Ovary (tissue), 9 donors: ENCODE results near the gene IL22RA2. TPM values are rescaled to one million over a fixed set of nuclear protein-coding genes. Genes with fewer than 3 reads are reported as not detected.
"Not testable (repeated sequence)": the region's sequence is repeated elsewhere in the genome, so short reads cannot be mapped to it uniquely, and the experiment has no call there.

Source experiments
- DNase-seq, 5 donors: peaks; one replicate each; pipeline ENCODE4 v3.0.0-alpha.2; 2019 to 2020
- H3K27ac ChIP-seq, 2 donors: fragments of 200-600 bp; one replicate each; pipeline versions ENCODE4 v1.5.1 to v1.8.0; 2019 to 2022
- H3K27me3 ChIP-seq: fragments of 200-600 bp; one replicate; pipeline ENCODE4 v1.8.0; 2022
- H3K36me3 ChIP-seq: fragments of 200-600 bp; sonication (generic); one replicate; pipeline ENCODE4 v1.5.1; 2019
- H3K4me1 ChIP-seq: one replicate; pipeline ENCODE4 v1.8.1; 2013; ENCODE audit warnings: mild to moderate bottlenecking, moderate library complexity; ENCODE audit not compliant: insufficient read depth
- H3K4me3 ChIP-seq: fragments of 200-600 bp; sonication (generic); one replicate; pipeline ENCODE4 v1.5.1; 2017
- H3K9me3 ChIP-seq, 2 donors: fragments of 200-600 bp in 1 of 2; sonication (generic) in 1 of 2; one replicate each; pipeline versions ENCODE4 v1.5.1 to v1.8.1; 2013 to 2019; ENCODE audit warnings: mild to moderate bottlenecking in 1 of 2, moderate library complexity in 1 of 2
- CTCF ChIP-seq, 3 donors: fragments of 450-650 bp in 2 of 3; fragments of 200-600 bp in 1 of 3; IDR thresholded peaks; one replicate each; pipeline versions ENCODE4 v1.5.1 to v1.8.0; 2016 to 2022; ENCODE audit warnings: antibody characterized with exemption in 3 of 3, mild to moderate bottlenecking in 1 of 3
- EP300 ChIP-seq: sonication (generic); formaldehyde crosslinking; IDR thresholded peaks from one replicate; pipeline ENCODE4 v1.6.1; 2017; ENCODE audit warnings: antibody characterized with exemption
- POLR2A ChIP-seq: fragments of 450-650 bp; IDR thresholded peaks from one replicate; pipeline ENCODE4 v1.6.1; 2017; ENCODE audit warnings: antibody characterized with exemption, mild to moderate bottlenecking, moderate library complexity
- WGBS, 3 donors: extraction: QIAGEN DNeasy Blood & Tissue Kit in 1 of 3; methylation state at CpG; one replicate each; pipeline versions ENCODE4 v1.1.5 to v1.1.7; 2013 to 2017; 5-methylcytosine and 5-hydroxymethylcytosine counted together
- intact Hi-C, 4 donors: fragments of 100-400 bp; cut with DNase I; formaldehyde crosslinking; loops; one replicate each; pipeline versions ENCODE4 v1.11.0 to v1.15.1; 2022 to 2023
- polyA plus RNA-seq, 2 donors: library from polyadenylated mRNA; stranded (reverse); fragments of 200-250 nt in 1 of 2; fragments of 350-450 nt in 1 of 2; fragmentation: Illumina TruSeq in 1 of 2; extraction: RNeasy Lipid Tissue Mini Kit (QIAGEN cat#74804) in 1 of 2; gene quantifications; one replicate each; pipeline ENCODE4 v1.2.3, GENCODE V29; 2013 to 2014
- total RNA-seq, 7 donors: library from RNA; depleted of rRNA in 2 of 7; stranded (reverse); fragments of >200 nt in 2 of 7; fragmentation: NEBNext Ultra II Directional in 3 of 7; extraction: Animal tissue kit (Norgen Biotek cat#: 25700) in 3 of 7; gene quantifications; one replicate each; pipeline versions ENCODE4 v1.1.0 to v1.2.4, GENCODE V29; 2016 to 2023
- donor health status: DM: no; HTN: no; CAD: no; lungs with moderate emphysema.
- donor health status: DM: no; HTN: no; CAD: no.
- donor health status: Bipolar disorder and iron deficiency.
- donor health status: DM: yes; HTN: yes; CAD: no.
- donor health status: DM: no; HTN: no; CAD: no.
- donor health status: DM: yes; HTN: yes; CAD: no.

IL22RA2 gene
- total and polyA plus RNA-seq, 9 donors: not detected

DNA sequence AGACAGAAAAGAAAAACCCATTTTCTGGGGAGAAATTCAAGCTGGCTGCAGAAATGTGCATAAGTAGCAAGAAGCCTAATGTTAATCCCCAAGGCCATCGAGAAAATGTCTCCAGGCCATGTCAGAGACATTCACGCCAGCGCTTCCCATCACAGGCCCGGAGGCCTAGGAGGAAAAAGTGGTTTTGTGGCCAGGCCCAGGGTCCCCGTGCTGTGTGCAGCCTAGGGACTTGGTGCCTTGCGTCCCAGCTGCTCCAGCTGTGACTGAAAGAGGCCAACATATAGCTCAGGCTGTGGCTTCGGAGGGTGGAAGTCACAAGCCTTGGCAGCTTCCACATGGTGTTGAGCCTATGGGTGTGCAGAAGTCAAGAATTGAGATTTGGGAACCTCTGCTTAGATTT, 34.8 kb upstream of the IL22RA2 start:
- 98 to 99% (median 99%) methylated on average over 7 of the region's 7 CpGs for WGBS, 3 donors
- no peak overlapping the region for H3K4me3 ChIP-seq
- H3K27ac ChIP-seq: no peak overlapping the region
- H3K4me1 ChIP-seq: peaks cover 8% of the 10 kb centered on the region
- TF ChIP-seq EP300 (no peak), CTCF (IDR thresholded peaks at IDR 0.05) (no peak), POLR2A (no peak)
- no peaks in the 10 kb centered on the region for H3K27me3 ChIP-seq
- no peaks in the 10 kb centered on the region for H3K36me3 ChIP-seq
- H3K9me3 ChIP-seq: no peaks in the 10 kb centered on the region
- no peak for DNase-seq
- intact Hi-C loops: no loop called here

DNA sequence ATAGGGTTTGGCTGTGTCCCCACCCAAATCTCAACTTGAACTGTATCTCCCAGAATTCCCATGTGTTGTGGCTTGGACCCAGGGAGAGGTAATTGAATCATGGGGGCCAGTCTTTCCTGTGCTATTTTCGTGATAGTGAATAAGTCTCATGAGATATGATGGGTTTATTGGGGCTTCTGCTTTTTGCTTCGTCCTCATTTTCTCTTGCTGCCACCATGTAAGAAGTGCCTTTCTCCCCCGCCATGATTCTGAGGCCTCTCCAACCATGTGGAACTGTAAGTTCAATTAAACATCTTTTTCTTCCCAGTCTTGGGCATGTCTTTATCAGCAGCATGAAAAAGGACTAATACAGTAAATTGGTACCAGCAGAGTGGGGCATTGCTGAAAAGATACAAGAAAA, 34.0 kb upstream of the IL22RA2 start:
- 96% methylated on average over 3 of the region's 3 CpGs for WGBS, 3 donors
- H3K4me1 ChIP-seq, H3K36me3 ChIP-seq, DNase-seq, H3K27ac ChIP-seq, intact Hi-C loops, H3K9me3 ChIP-seq, H3K4me3 ChIP-seq, H3K27me3 ChIP-seq: not testable (repeated sequence)

- Histone ChIP-seq H3K4me1 (peaks cover 8% of the 10 kb centered on the region), H3K4me3 (no peak overlapping the region), H3K36me3 (no peaks in the 10 kb centered on the region), H3K27ac (no peak overlapping the region), H3K27me3 (no peaks in the 10 kb centered on the region), H3K9me3 (no peaks in the 10 kb centered on the region)
- intact Hi-C loops: no loop called here
- WGBS, 3 donors: 11 to 19% (median 11%) methylated on average over 1 of the region's 1 CpG
- no peak for DNase-seq
- TF ChIP-seq POLR2A (no peak), CTCF (IDR thresholded peaks at IDR 0.05) (no peak), EP300 (no peak)
Measured at GRCh38 chr6:137206577-137206976, 33.1 kb upstream of the IL22RA2 start.

DNA sequence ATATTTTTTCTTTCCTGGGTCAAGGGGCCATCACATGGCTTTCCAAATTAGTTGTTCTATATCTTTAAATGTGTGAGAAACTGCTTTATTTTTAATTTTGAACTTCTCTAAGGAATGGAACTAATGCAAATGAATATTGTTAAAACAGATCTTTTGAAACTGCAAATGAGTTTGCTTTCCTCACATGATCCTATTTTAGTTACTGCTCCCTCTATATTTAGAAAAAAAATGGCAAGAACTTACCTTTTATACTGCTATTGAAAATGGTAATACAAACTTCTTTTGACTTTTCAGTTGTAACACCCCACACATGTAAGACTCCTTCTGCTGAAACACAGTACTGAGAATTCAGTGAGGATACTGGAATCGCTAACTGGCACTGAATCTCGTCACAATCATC, 29.8 kb upstream of the IL22RA2 start:
- no peaks in the 10 kb centered on the region for H3K9me3 ChIP-seq
- 92 to 96% (median 94%) methylated on average over 2 of the region's 2 CpGs for WGBS, 3 donors
- intact Hi-C loops: no loop called here
- no peak overlapping the region for H3K4me3 ChIP-seq
- TF ChIP-seq POLR2A (no peak), CTCF (IDR thresholded peaks at IDR 0.05) (no peak), EP300 (no peak)
- H3K36me3 ChIP-seq: no peaks in the 10 kb centered on the region
- H3K27me3 ChIP-seq: no peaks in the 10 kb centered on the region
- DNase-seq: no peak
- H3K27ac ChIP-seq: no peak overlapping the region
- peaks cover 1% of the 10 kb centered on the region for H3K4me1 ChIP-seq

DNA sequence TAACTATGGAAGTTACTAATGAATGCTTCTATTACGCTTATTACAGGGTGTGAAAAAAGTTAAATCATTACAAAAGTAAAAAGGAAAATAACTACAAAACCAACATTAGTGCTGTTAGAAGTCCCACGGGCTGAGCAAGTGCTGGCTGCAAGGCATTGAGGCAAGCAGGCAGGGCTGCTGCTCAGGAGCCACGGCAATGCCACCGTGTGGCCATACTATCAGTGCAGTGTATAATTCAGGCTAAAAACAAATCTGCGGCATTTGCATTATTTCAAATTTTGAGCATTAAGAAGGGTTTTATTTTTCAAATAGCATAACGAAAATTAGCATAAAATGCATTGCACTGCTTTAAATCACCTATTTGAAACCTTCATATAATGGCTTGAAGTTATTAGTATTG, 28.6 kb upstream of the IL22RA2 start:
- Histone ChIP-seq H3K4me1 (peaks cover 1% of the 10 kb centered on the region), H3K27ac (no peak overlapping the region), H3K27me3 (no peaks in the 10 kb centered on the region), H3K36me3 (no peaks in the 10 kb centered on the region), H3K9me3 (no peaks in the 10 kb centered on the region), H3K4me3 (no peak overlapping the region)
- TF ChIP-seq POLR2A (no peak), EP300 (no peak), CTCF (IDR thresholded peaks at IDR 0.05) (no peak)
- intact Hi-C loops: no loop called here
- DNase-seq: no peak
- WGBS, 3 donors: 82 to 90% (median 82%) methylated on average over 6 of the region's 6 CpGs
